ENCODE measurements around the gene TMEM176A.

DNA sequence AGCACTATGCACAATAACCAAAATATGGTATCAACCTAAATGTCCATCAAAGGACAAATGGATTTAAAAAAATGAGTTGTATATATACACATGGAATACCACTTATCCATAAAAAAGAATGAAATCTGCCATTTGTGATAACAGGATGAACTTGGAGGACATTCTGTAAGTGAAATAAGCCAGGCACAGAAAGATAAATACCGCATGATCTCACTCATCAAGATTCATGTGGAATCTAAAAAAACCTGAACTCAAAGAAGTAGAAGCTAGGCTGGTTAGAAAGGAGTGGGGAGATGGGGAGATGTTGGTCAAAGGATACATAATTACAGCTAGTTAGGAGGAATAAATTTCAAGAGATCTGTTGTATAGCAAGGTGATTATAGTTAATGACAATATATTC, 34.5 kb downstream of the TMEM176A start:
- TF ChIP-seq, protein P1, sequence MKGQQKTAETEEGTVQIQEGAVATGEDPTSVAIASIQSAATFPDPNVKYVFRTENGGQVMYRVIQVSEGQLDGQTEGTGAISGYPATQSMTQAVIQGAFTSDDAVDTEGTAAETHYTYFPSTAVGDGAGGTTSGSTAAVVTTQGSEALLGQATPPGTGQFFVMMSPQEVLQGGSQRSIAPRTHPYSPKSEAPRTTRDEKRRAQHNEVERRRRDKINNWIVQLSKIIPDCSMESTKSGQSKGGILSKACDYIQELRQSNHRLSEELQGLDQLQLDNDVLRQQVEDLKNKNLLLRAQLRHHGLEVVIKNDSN (IDR thresholded peaks at IDR 0.05): no peak
- TF ChIP-seq, protein P2, sequence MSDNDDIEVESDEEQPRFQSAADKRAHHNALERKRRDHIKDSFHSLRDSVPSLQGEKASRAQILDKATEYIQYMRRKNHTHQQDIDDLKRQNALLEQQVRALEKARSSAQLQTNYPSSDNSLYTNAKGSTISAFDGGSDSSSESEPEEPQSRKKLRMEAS (IDR thresholded peaks at IDR 0.05): no peak
- TF ChIP-seq NFIC (IDR thresholded peaks at IDR 0.05) (no peak), FOXM1 (IDR thresholded peaks at IDR 0.05; ENCODE audit: borderline replicate concordance, low read depth) (no peak), RAD21 (IDR thresholded peaks at IDR 0.05; ENCODE audit: low read depth) (no peak), EP300 (IDR thresholded peaks at IDR 0.05; ENCODE audit: borderline replicate concordance) (no peak), YY1 (IDR thresholded peaks at IDR 0.05; ENCODE audit: low read depth) (no peak), TAF1 (IDR thresholded peaks at IDR 0.05; ENCODE audit: low read depth) (no peak), CREB1 (IDR thresholded peaks at IDR 0.05; ENCODE audit: low read depth) (no peak), ZBTB7A (IDR thresholded peaks at IDR 0.05; ENCODE audit: low read depth) (no peak), TCF12 (IDR thresholded peaks at IDR 0.05; ENCODE audit: low read depth) (no peak), CEBPB (IDR thresholded peaks at IDR 0.05) (no peak)
- TF ChIP-seq, protein P3, sequence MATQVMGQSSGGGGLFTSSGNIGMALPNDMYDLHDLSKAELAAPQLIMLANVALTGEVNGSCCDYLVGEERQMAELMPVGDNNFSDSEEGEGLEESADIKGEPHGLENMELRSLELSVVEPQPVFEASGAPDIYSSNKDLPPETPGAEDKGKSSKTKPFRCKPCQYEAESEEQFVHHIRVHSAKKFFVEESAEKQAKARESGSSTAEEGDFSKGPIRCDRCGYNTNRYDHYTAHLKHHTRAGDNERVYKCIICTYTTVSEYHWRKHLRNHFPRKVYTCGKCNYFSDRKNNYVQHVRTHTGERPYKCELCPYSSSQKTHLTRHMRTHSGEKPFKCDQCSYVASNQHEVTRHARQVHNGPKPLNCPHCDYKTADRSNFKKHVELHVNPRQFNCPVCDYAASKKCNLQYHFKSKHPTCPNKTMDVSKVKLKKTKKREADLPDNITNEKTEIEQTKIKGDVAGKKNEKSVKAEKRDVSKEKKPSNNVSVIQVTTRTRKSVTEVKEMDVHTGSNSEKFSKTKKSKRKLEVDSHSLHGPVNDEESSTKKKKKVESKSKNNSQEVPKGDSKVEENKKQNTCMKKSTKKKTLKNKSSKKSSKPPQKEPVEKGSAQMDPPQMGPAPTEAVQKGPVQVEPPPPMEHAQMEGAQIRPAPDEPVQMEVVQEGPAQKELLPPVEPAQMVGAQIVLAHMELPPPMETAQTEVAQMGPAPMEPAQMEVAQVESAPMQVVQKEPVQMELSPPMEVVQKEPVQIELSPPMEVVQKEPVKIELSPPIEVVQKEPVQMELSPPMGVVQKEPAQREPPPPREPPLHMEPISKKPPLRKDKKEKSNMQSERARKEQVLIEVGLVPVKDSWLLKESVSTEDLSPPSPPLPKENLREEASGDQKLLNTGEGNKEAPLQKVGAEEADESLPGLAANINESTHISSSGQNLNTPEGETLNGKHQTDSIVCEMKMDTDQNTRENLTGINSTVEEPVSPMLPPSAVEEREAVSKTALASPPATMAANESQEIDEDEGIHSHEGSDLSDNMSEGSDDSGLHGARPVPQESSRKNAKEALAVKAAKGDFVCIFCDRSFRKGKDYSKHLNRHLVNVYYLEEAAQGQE (IDR thresholded peaks at IDR 0.05; ENCODE audit: low read depth): no peak
